Smooth muscle cell (in vitro differentiated cells): ENCODE results near the gene HECTD4. TPM values are rescaled to one million over a fixed set of nuclear protein-coding genes. Genes with fewer than 3 reads are reported as not detected.

ENCODE experiments used
- DNase-seq: peaks from one replicate; lab custom pipeline; 2025; ENCODE audit not compliant: unreplicated experiment; lab: John Stamatoyannopoulos, UW
- H2AFZ ChIP-seq: fragments of 200-600 bp; sonication (generic); 2 replicates; pipeline ENCODE4 v1.6.0; 2016; ENCODE audit warnings: antibody characterized with exemption, low read depth, mild to moderate bottlenecking
- H3F3A ChIP-seq: fragments of 200-600 bp; sonication (generic); 2 replicates; pipeline ENCODE4 v1.6.0; 2017; ENCODE audit warnings: antibody characterized with exemption, low read depth
- H3K27ac ChIP-seq: fragments of 200-600 bp; sonication (generic); 2 replicates; pipeline ENCODE4 v1.5.1; 2016; ENCODE audit warnings: low read depth, mild to moderate bottlenecking
- H3K27me3 ChIP-seq: fragments of 200-600 bp; sonication (generic); 2 replicates; pipeline ENCODE4 v1.6.1; 2016; ENCODE audit warnings: low read depth, mild to moderate bottlenecking
- H3K36me3 ChIP-seq: fragments of 200-600 bp; sonication (generic); 2 replicates; pipeline ENCODE4 v1.5.1; 2016; ENCODE audit warnings: low read depth
- H3K4me1 ChIP-seq: fragments of 200-600 bp; sonication (generic); 2 replicates; pipeline ENCODE4 v1.5.1; 2016; ENCODE audit warnings: low read depth
- H3K4me2 ChIP-seq: fragments of 200-600 bp; sonication (generic); 2 replicates; pipeline ENCODE4 v1.6.0; 2016; ENCODE audit warnings: mild to moderate bottlenecking
- H3K4me3 ChIP-seq: fragments of 200-600 bp; sonication (generic); 2 replicates; pipeline ENCODE4 v1.5.1; 2016; ENCODE audit warnings: mild to moderate bottlenecking
- H3K79me2 ChIP-seq: fragments of 200-600 bp; sonication (generic); 2 replicates; pipeline ENCODE4 v1.6.0; 2016; ENCODE audit warnings: low read depth, mild to moderate bottlenecking
- H3K9ac ChIP-seq: fragments of 200-600 bp; sonication (generic); 2 replicates; pipeline ENCODE4 v1.6.0; 2016; ENCODE audit warnings: low read depth
- H3K9me3 ChIP-seq: fragments of 200-600 bp; sonication (generic); replicated peaks from 2 replicates; pipeline ENCODE4 v1.5.1; 2016; ENCODE audit warnings: low read depth
- H4K20me1 ChIP-seq: fragments of 200-600 bp; sonication (generic); 2 replicates; pipeline ENCODE4 v1.6.0; 2016; ENCODE audit warnings: low read depth
- CTCF ChIP-seq: fragments of 200-600 bp; sonication (generic); IDR thresholded peaks from 2 replicates; pipeline ENCODE4 v1.5.1; 2017; ENCODE audit warnings: borderline replicate concordance, mild to moderate bottlenecking, antibody characterized with exemption; ENCODE audit not compliant: insufficient read depth, poor library complexity, severe bottlenecking
- WGBS: methylation state at CpG from one replicate; pipeline ENCODE4 v1.1.7; 2016; ENCODE audit warnings: low lambda C conversion rate; 5-methylcytosine and 5-hydroxymethylcytosine counted together
- polyA plus RNA-seq: library from polyadenylated mRNA; unstranded; fragments of >200 nt; fragmentation: Nextera tagmentation; extraction: Ambion mirVana; gene quantifications from 2 replicates; pipeline ENCODE4 v1.2.1, GENCODE V29; 2016
- total RNA-seq: library from RNA; depleted of rRNA; stranded (reverse); fragments of >200 nt; gene quantifications from 2 replicates; pipeline ENCODE4 v1.2.3, GENCODE V29; 2014

HECTD4 gene
- total and polyA plus RNA-seq, 2 experiments from 2014 or later: 6.6 to 16.9 TPM

- 99% methylated on average over 4 of the region's 4 CpGs for WGBS
- no peak overlapping the region for H3K27ac ChIP-seq
Observed at GRCh38 chr12:112180422-112180821, 201.8 kb downstream of the HECTD4 start.

GRCh38 chr12:112179916-112180315 lies 202.3 kb downstream of the HECTD4 start:
- WGBS: 90% methylated on average over 2 of the region's 2 CpGs
- H3K4me3 ChIP-seq: no peak overlapping the region
- no peak for TF ChIP-seq CTCF

More at GRCh38 chr12:112180422-112180821, 201.8 kb downstream of the HECTD4 start:
- H3F3A ChIP-seq: no peaks in the 10 kb centered on the region
- DNase-seq: no peak
- no peaks in the 10 kb centered on the region for H3K9me3 ChIP-seq
- H3K4me3 ChIP-seq: no peak overlapping the region
- H3K9ac ChIP-seq: no peak overlapping the region
- H2AFZ ChIP-seq: no peak overlapping the region
- H3K4me1 ChIP-seq: no peaks in the 10 kb centered on the region
- H3K79me2 ChIP-seq: no peaks in the 10 kb centered on the region
- peaks cover 6% of the 10 kb centered on the region for H4K20me1 ChIP-seq
- H3K27me3 ChIP-seq: no peaks in the 10 kb centered on the region
- H3K4me2 ChIP-seq: no peak overlapping the region
- H3K36me3 ChIP-seq: no peaks in the 10 kb centered on the region
- no peak for TF ChIP-seq CTCF

GRCh38 chr12:112179341-112179740 lies 202.9 kb downstream of the HECTD4 start:
- H3K36me3 ChIP-seq: no peaks in the 10 kb centered on the region
- no peak overlapping the region for H3K9ac ChIP-seq
- H3K4me3 ChIP-seq: no peak overlapping the region
- no peak overlapping the region for H3K4me2 ChIP-seq
- no peaks in the 10 kb centered on the region for H3K27me3 ChIP-seq
- TF ChIP-seq CTCF: no peak
- no peaks in the 10 kb centered on the region for H3K4me1 ChIP-seq
- peaks cover 6% of the 10 kb centered on the region for H4K20me1 ChIP-seq
- H2AFZ ChIP-seq: no peak overlapping the region
- H3F3A ChIP-seq: no peaks in the 10 kb centered on the region
- H3K79me2 ChIP-seq: no peaks in the 10 kb centered on the region
- H3K27ac ChIP-seq: no peak overlapping the region
- 98% methylated on average over 11 of the region's 11 CpGs for WGBS
- DNase-seq: no peak
- H3K9me3 ChIP-seq: no peaks in the 10 kb centered on the region

More at GRCh38 chr12:112179916-112180315, 202.3 kb downstream of the HECTD4 start:
- no peak for DNase-seq
- Histone ChIP-seq H3K27ac (no peak overlapping the region), H3K9ac (no peak overlapping the region), H2AFZ (no peak overlapping the region), H4K20me1 (peaks cover 6% of the 10 kb centered on the region), H3K79me2 (no peaks in the 10 kb centered on the region), H3K36me3 (no peaks in the 10 kb centered on the region), H3K4me2 (no peak overlapping the region), H3F3A (no peaks in the 10 kb centered on the region), H3K27me3 (no peaks in the 10 kb centered on the region), H3K9me3 (no peaks in the 10 kb centered on the region), H3K4me1 (no peaks in the 10 kb centered on the region)

GRCh38 chr12:112178796-112179195 lies 203.4 kb downstream of the HECTD4 start:
- no peak overlapping the region for H3K4me2 ChIP-seq

More at GRCh38 chr12:112178796-112179195, 203.4 kb downstream of the HECTD4 start:
- no peak for DNase-seq
- Histone ChIP-seq H3K27me3 (no peaks in the 10 kb centered on the region), H3K4me3 (no peak overlapping the region), H3K9ac (no peak overlapping the region), H3K4me1 (no peaks in the 10 kb centered on the region), H3K27ac (no peak overlapping the region), H3K79me2 (no peaks in the 10 kb centered on the region), H4K20me1 (peaks cover 4% of the 10 kb centered on the region), H2AFZ (no peak overlapping the region), H3K9me3 (no peaks in the 10 kb centered on the region), H3K36me3 (no peaks in the 10 kb centered on the region), H3F3A (no peaks in the 10 kb centered on the region)
- 97% methylated on average over 13 of the region's 15 CpGs for WGBS
- TF ChIP-seq CTCF: no peak
